Hematopoietic multipotent progenitor cell (in vitro differentiated cells): Measurements from ENCODE around the gene CTXND2. TPM values are rescaled to one million over a fixed set of nuclear protein-coding genes. Genes with fewer than 3 reads are reported as not detected.
"Not testable (repeated sequence)": the region's sequence is repeated elsewhere in the genome, so short reads cannot be mapped to it uniquely, and the experiment has no call there.

Experiments used
- DNase-seq, 3 donors: peaks; one replicate each; pipeline ENCODE4 v3.0.0-alpha.2; 2011 to 2015; ENCODE audit warnings: low read depth in 2 of 3, low spot score in 2 of 3
- total RNA-seq: library from RNA; depleted of rRNA; stranded (reverse); fragments of >200 nt; gene quantifications from one replicate; pipeline ENCODE4 v1.2.3, GENCODE V29; 2012

The CTXND2 gene
- not detected for total RNA-seq

GRCh38 chr1:150887018-150887417, at the start of gene CTXND2:
Gene CTXND2, plus strand, starts transcription at chr1:150887136. Its CDS starts 25,179 bp downstream, at chr1:150912315.
- DNase-seq = no peak

- not testable (repeated sequence) for DNase-seq
Observed at GRCh38 chr1:150840850-150841249, 46.1 kb upstream of the CTXND2 start.

GRCh38 chr1:150841626-150842025, 45.3 kb upstream of the CTXND2 start:
- peak in 1 of 3 donors; percentile 4 for DNase-seq

- DNase-seq = no peak
Observed at GRCh38 chr1:150842343-150842742, 44.6 kb upstream of the CTXND2 start.

- DNase-seq = no peak
Observed at GRCh38 chr1:150842964-150843363, 44.0 kb upstream of the CTXND2 start.

- DNase-seq = no peak
Observed at GRCh38 chr1:150843474-150843873, 43.5 kb upstream of the CTXND2 start.

- no peak for DNase-seq
Observed at GRCh38 chr1:150846473-150847146, 40.3 kb upstream of the CTXND2 start.

- not testable (repeated sequence) for DNase-seq
Observed at GRCh38 chr1:150850801-150851362, 36.1 kb upstream of the CTXND2 start.

- DNase-seq = peak in 2 of 3 donors; percentile 17 to 45
Observed at GRCh38 chr1:150852734-150853133, 34.2 kb upstream of the CTXND2 start.

- DNase-seq = no peak
Observed at GRCh38 chr1:150863724-150864123, 23.2 kb upstream of the CTXND2 start.

- not testable (repeated sequence) for DNase-seq
Observed at GRCh38 chr1:150864200-150864599, 22.7 kb upstream of the CTXND2 start.

- DNase-seq = no peak
Observed at GRCh38 chr1:150869683-150870082, 17.3 kb upstream of the CTXND2 start.

- no peak for DNase-seq
Observed at GRCh38 chr1:150872572-150872971, 14.4 kb upstream of the CTXND2 start.

GRCh38 chr1:150873521-150873920, 13.4 kb upstream of the CTXND2 start:
- no peak for DNase-seq

GRCh38 chr1:150874455-150875196, 12.3 kb upstream of the CTXND2 start:
- DNase-seq = no peak

GRCh38 chr1:150875197-150876118, 11.5 kb upstream of the CTXND2 start:
- DNase-seq = no peak

- DNase-seq = no peak
Observed at GRCh38 chr1:150876119-150876454, 10.8 kb upstream of the CTXND2 start.

- not testable (repeated sequence) for DNase-seq
Observed at GRCh38 chr1:150878931-150879330, 8.0 kb upstream of the CTXND2 start.

GRCh38 chr1:150881331-150882070, 5.4 kb upstream of the CTXND2 start:
- no peak for DNase-seq

- DNase-seq = not testable (repeated sequence)
Observed at GRCh38 chr1:150883121-150883520, 3.8 kb upstream of the CTXND2 start.
